ENCODE measurements around the gene FNTB.

DNA sequence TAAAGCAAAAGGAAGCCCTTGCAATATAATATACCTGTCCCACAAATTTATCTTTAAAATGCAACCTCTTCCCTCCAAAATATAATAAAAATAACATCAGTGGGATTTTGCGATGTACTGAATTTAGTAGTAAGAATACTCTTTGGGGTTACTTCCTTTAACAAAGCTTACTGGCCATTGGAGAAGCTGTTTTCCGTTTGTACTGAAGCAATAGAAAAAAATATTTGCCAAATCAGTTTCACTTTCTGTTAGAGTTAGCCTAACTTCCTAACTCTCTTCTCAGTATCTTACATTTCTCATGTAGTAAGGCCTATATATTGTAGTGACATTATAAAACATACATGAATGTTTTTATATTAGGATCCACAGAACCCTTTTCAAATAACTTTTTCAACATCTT is 111.9 kb downstream of the FNTB start:
- TF ChIP-seq, protein P1, sequence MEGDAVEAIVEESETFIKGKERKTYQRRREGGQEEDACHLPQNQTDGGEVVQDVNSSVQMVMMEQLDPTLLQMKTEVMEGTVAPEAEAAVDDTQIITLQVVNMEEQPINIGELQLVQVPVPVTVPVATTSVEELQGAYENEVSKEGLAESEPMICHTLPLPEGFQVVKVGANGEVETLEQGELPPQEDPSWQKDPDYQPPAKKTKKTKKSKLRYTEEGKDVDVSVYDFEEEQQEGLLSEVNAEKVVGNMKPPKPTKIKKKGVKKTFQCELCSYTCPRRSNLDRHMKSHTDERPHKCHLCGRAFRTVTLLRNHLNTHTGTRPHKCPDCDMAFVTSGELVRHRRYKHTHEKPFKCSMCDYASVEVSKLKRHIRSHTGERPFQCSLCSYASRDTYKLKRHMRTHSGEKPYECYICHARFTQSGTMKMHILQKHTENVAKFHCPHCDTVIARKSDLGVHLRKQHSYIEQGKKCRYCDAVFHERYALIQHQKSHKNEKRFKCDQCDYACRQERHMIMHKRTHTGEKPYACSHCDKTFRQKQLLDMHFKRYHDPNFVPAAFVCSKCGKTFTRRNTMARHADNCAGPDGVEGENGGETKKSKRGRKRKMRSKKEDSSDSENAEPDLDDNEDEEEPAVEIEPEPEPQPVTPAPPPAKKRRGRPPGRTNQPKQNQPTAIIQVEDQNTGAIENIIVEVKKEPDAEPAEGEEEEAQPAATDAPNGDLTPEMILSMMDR (conservative IDR thresholded peaks at IDR 0.05; ENCODE audit: low read depth, low read length), result no peak
- TF ChIP-seq EZH2phosphoT487 (IDR thresholded peaks at IDR 0.05; ENCODE audit: borderline replicate concordance, low read length) (no peak), EZH2 (IDR thresholded peaks at IDR 0.05; ENCODE audit: low read length, unreplicated experiment) (no peak)

Measured in PC-3 (cell line).